DOHH2 (cell line): ENCODE measurements around the gene SERPINB7.

Experiments used
- EZH2phosphoT487 ChIP-seq: fragments of 200-600 bp; sonication (generic); IDR thresholded peaks from 2 replicates; pipeline ENCODE4 v1.6.1; 2017; ENCODE audit warnings: borderline replicate concordance, mild to moderate bottlenecking, antibody characterized with exemption, low read length, moderate library complexity, mixed read lengths
- TF ChIP-seq, protein P1 (sequence below): fragments of 200-600 bp; sonication (generic); IDR thresholded peaks from one replicate; pipeline ENCODE4 v1.5.1; 2014; ENCODE audit warnings: antibody characterized with exemption, mild to moderate bottlenecking, low read depth, low read length; ENCODE audit not compliant: poor library complexity, severe bottlenecking

DNA sequence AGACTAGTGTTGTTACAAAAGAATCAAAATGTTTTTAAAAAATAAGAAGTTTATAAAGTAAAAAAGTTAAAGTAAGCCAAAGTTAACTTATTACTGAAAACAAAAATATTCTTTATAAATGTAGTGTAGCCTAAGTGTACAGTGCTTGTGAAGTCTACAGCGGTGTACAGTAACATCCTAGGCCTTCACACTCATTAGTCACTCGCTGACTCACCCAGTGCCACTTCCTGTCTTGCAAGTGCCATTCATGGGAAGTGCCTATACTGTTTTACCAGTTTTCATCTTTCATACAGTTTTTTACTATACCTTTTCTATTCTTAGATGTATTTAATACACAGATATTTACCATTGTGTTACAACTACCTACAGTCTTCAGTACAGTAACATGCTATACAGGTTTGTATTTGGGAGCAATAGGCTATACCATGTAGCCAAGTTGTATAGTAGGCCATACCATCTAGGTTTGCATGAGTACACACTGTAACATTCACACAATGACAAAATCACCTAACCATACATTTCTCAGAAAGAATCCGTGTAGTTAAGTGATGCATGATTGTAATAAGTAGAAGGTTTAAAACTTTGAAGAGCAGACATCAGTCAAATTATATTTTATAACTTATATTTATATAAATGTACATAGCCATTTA lies 13.4 kb downstream of the SERPINB7 start:
- TF ChIP-seq, protein P1, sequence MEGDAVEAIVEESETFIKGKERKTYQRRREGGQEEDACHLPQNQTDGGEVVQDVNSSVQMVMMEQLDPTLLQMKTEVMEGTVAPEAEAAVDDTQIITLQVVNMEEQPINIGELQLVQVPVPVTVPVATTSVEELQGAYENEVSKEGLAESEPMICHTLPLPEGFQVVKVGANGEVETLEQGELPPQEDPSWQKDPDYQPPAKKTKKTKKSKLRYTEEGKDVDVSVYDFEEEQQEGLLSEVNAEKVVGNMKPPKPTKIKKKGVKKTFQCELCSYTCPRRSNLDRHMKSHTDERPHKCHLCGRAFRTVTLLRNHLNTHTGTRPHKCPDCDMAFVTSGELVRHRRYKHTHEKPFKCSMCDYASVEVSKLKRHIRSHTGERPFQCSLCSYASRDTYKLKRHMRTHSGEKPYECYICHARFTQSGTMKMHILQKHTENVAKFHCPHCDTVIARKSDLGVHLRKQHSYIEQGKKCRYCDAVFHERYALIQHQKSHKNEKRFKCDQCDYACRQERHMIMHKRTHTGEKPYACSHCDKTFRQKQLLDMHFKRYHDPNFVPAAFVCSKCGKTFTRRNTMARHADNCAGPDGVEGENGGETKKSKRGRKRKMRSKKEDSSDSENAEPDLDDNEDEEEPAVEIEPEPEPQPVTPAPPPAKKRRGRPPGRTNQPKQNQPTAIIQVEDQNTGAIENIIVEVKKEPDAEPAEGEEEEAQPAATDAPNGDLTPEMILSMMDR, result no peak
- no peak for TF ChIP-seq EZH2phosphoT487
